K562 (cell line): Measurements from ENCODE around the gene ASPHD2. TPM values are rescaled to one million over a fixed set of nuclear protein-coding genes. Genes with fewer than 3 reads are reported as not detected.

Source experiments
- ATF7 ChIP-seq: fragments of 450-650 bp; IDR thresholded peaks from 2 replicates; pipeline ENCODE4 v1.7.1; 2014; ENCODE audit warnings: mild to moderate bottlenecking, moderate library complexity
- CEBPB ChIP-seq: fragments of 450-650 bp; IDR thresholded peaks from 2 replicates; pipeline ENCODE4 v1.6.1; 2016; ENCODE audit warnings: missing genetic modification characterization, missing compliant biosample characterization
- CGGBP1 ChIP-seq: fragments of 250-450 bp; sonication (Bioruptor Pico); IDR thresholded peaks from 2 replicates; pipeline ENCODE4 v1.9.0; 2021; ENCODE audit warnings: mild to moderate bottlenecking
- CREBBP ChIP-seq: IDR thresholded peaks from one replicate; pipeline ENCODE4 v1.6.1; 2012; ENCODE audit warnings: low read depth, mild to moderate bottlenecking, control low read depth, inconsistent platforms, low read length
- DNMT1 ChIP-seq: fragments of 450-650 bp; IDR thresholded peaks from 2 replicates; pipeline ENCODE4 v1.6.1; 2016; ENCODE audit warnings: antibody characterized with exemption, mild to moderate bottlenecking
- FOXJ2 ChIP-seq: fragments of 200-800 bp; sonication (Bioruptor generic); IDR thresholded peaks from 2 replicates; pipeline ENCODE4 v1.6.1; 2016; ENCODE audit warnings: missing genetic modification characterization, missing compliant biosample characterization
- FOXP4 ChIP-seq: sonication (generic); formaldehyde crosslinking; IDR thresholded peaks from 2 replicates; pipeline ENCODE4 v1.8.0; 2022; ENCODE audit warnings: mild to moderate bottlenecking, missing genetic modification reagents, borderline replicate concordance
- GABPA ChIP-seq: fragments of 200-800 bp; sonication (Bioruptor generic); conservative IDR thresholded peaks from 2 replicates; pipeline ENCODE4 v1.6.1; 2016; ENCODE audit warnings: low read depth, missing genetic modification characterization, missing compliant biosample characterization
- GATAD2B ChIP-seq: fragments of 450-650 bp; IDR thresholded peaks from 2 replicates; pipeline ENCODE4 v1.6.1; 2017; ENCODE audit warnings: mild to moderate bottlenecking, borderline replicate concordance
- HDAC3 ChIP-seq: fragments of 450-650 bp; IDR thresholded peaks from 2 replicates; pipeline ENCODE4 v1.6.1; 2018; ENCODE audit warnings: borderline replicate concordance, mild to moderate bottlenecking, moderate library complexity; ENCODE audit not compliant: partially characterized antibody
- HINFP ChIP-seq: fragments of 450-650 bp; conservative IDR thresholded peaks from 2 replicates; pipeline ENCODE4 v1.6.1; 2016; ENCODE audit warnings: missing genetic modification characterization, low read depth, mild to moderate bottlenecking, control low read depth, missing compliant biosample characterization
- MYNN ChIP-seq, 2 experiments: sonication (generic); formaldehyde crosslinking in 1 of 2; IDR thresholded peaks; 2 replicates each; pipeline versions ENCODE4 v1.5.0 to v1.6.1; 2016 to 2020; ENCODE audit warnings: antibody characterized with exemption in 1 of 2, missing genetic modification reagents in 1 of 2
- POLR3G ChIP-seq: IDR thresholded peaks from 2 replicates; pipeline ENCODE4 v1.6.1; 2011; ENCODE audit not compliant: insufficient read length, insufficient replicate concordance; ENCODE audit errors: extremely low read depth
- TSC22D4 ChIP-seq: fragments of 450-650 bp; IDR thresholded peaks from 2 replicates; pipeline ENCODE4 v1.6.1; 2016; ENCODE audit warnings: missing genetic modification characterization, missing biosample characterization, control low read depth
- ZFX ChIP-seq: sonication (generic); formaldehyde crosslinking; IDR thresholded peaks from 2 replicates; pipeline ENCODE4 v1.8.0; 2022; ENCODE audit warnings: mild to moderate bottlenecking, missing genetic modification reagents, moderate library complexity
- ZNF12 ChIP-seq: sonication (generic); formaldehyde crosslinking; IDR thresholded peaks from 2 replicates; pipeline ENCODE4 v1.4.0; 2020; ENCODE audit warnings: mild to moderate bottlenecking, missing genetic modification reagents
- ZNF318 ChIP-seq, 2 experiments: fragments of 450-650 bp; IDR thresholded peaks; 2 replicates each; pipeline ENCODE4 v1.6.1; 2016; ENCODE audit warnings: mild to moderate bottlenecking in 2 of 2, borderline replicate concordance in 1 of 2, low read depth in 1 of 2, moderate library complexity in 1 of 2
- polyA plus RNA-seq, 8 experiments: library from polyadenylated mRNA; depleted of rRNA in 4 of 8; stranded (reverse) in 5 of 8; unstranded in 3 of 8; fragments of >200 nt; fragmentation: Nextera tagmentation in 2 of 8; fragmentation: Illumina TruSeq in 1 of 8; extraction: Ambion mirVana in 2 of 8; extraction: Trizol in 1 of 8; gene quantifications; 2 replicates each; pipeline versions ENCODE4 v1.2.1 to v1.2.3, GENCODE V29; 2011 to 2014; ENCODE audit warnings: inconsistent platforms in 1 of 8, missing spikeins in 1 of 8
- total RNA-seq, 7 experiments: library from RNA; depleted of rRNA in 6 of 7; stranded (reverse); fragments of >200 nt in 6 of 7; fragmentation: Illumina TruSeq in 2 of 7; extraction: Trizol in 2 of 7; gene quantifications; 2 replicates each; pipeline versions ENCODE4 v1.2.1 to v1.2.3, GENCODE V29; 2011 to 2021; ENCODE audit warnings: low replicate concordance in 1 of 7

The ASPHD2 gene
- total and polyA plus RNA-seq, 9 of the 15 experiments (the other 6 are each of a cell fraction or from before 2014, with no cell fraction given) = 0.18 to 0.64 (median 0.36) TPM

GRCh38 chr22:26486394-26486793 is 57.3 kb downstream of the ASPHD2 start (continued):
- peak; percentile 56 for TF ChIP-seq CEBPB (tag)
- no peak for TF ChIP-seq FOXP4 (CRISPR knock-in tag)
- TF ChIP-seq DNMT1 = no peak
- no peak for TF ChIP-seq ZFX (CRISPR knock-in tag)
- no peak for TF ChIP-seq POLR3G
- TF ChIP-seq ZNF12 = no peak
- no peak for TF ChIP-seq ZNF318 (IDR thresholded peaks at IDR 0.05; ENCODE audit: borderline replicate concordance in 1 of 2, low read depth in 1 of 2)
- no peak for TF ChIP-seq CREBBP
- TF ChIP-seq HINFP (tag) = no peak
- no peak for TF ChIP-seq HDAC3
- no peak for TF ChIP-seq MYNN (IDR thresholded peaks at IDR 0.05)
- TF ChIP-seq MYNN (CRISPR knock-in tag; IDR thresholded peaks at IDR 0.05) = no peak
- no peak for TF ChIP-seq FOXJ2 (tag)
- TF ChIP-seq ATF7 = 0 out of 2 replicates have a peak, but pooled peaks have one; percentile 25
- TF ChIP-seq GATAD2B = no peak
- TF ChIP-seq TSC22D4 (tag) = no peak
- no peak for TF ChIP-seq GABPA (tag)
- TF ChIP-seq CGGBP1 (CRISPR knock-in tag) = no peak
